Hepatocyte (in vitro differentiated cells): ENCODE measurements around the gene ALOX12B. TPM values are rescaled to one million over a fixed set of nuclear protein-coding genes. Genes with fewer than 3 reads are reported as not detected.

Source experiments
- DNase-seq: peaks from one replicate; pipeline ENCODE4 v3.0.0-alpha.2; 2016; ENCODE audit warnings: low spot score
- H2AFZ ChIP-seq: fragments of 200-600 bp; sonication (generic); 2 replicates; pipeline ENCODE4 v1.6.0; 2016; ENCODE audit warnings: antibody characterized with exemption, mild to moderate bottlenecking
- H3K27ac ChIP-seq: fragments of 200-600 bp; sonication (generic); 2 replicates; pipeline ENCODE4 v1.5.1; 2016; ENCODE audit warnings: mild to moderate bottlenecking
- H3K27me3 ChIP-seq: fragments of 200-600 bp; sonication (generic); 2 replicates; pipeline ENCODE4 v1.6.1; 2016
- H3K36me3 ChIP-seq: fragments of 200-600 bp; sonication (generic); replicated peaks from 2 replicates; pipeline ENCODE4 v1.5.1; 2016; ENCODE audit warnings: low read depth; ENCODE audit not compliant: insufficient read depth
- H3K4me1 ChIP-seq: fragments of 200-600 bp; sonication (generic); 2 replicates; pipeline ENCODE4 v1.5.1; 2016; ENCODE audit warnings: mild to moderate bottlenecking, moderate library complexity; ENCODE audit not compliant: insufficient read depth
- H3K4me2 ChIP-seq: fragments of 200-600 bp; sonication (generic); 2 replicates; pipeline ENCODE4 v1.6.0; 2016
- H3K4me3 ChIP-seq: fragments of 200-600 bp; sonication (generic); 2 replicates; pipeline ENCODE4 v1.5.1; 2016; ENCODE audit warnings: mild to moderate bottlenecking
- H3K79me2 ChIP-seq: fragments of 200-600 bp; sonication (generic); 2 replicates; pipeline ENCODE4 v1.6.0; 2017; ENCODE audit warnings: mild to moderate bottlenecking
- H3K9me2 ChIP-seq: fragments of 200-600 bp; sonication (generic); replicated peaks from 2 replicates; pipeline ENCODE4 v1.6.0; 2017; ENCODE audit warnings: mild to moderate bottlenecking; ENCODE audit not compliant: insufficient read depth
- H3K9me3 ChIP-seq: fragments of 200-600 bp; sonication (generic); 2 replicates; pipeline ENCODE4 v1.5.1; 2016; ENCODE audit warnings: low read depth, mild to moderate bottlenecking
- H4K20me1 ChIP-seq: fragments of 200-600 bp; sonication (generic); 2 replicates; pipeline ENCODE4 v1.6.0; 2016; ENCODE audit warnings: mild to moderate bottlenecking; ENCODE audit not compliant: insufficient read depth, poor library complexity, severe bottlenecking
- EZH2 ChIP-seq: fragments of 200-600 bp; sonication (generic); IDR thresholded peaks from 2 replicates; pipeline ENCODE4 v1.6.1; 2016; ENCODE audit warnings: antibody characterized with exemption, mild to moderate bottlenecking, borderline replicate concordance
- EZH2phosphoT487 ChIP-seq: fragments of 200-600 bp; sonication (generic); IDR thresholded peaks from one replicate; pipeline ENCODE4 v1.6.1; 2018; ENCODE audit warnings: antibody characterized with exemption, mild to moderate bottlenecking, low read depth, moderate library complexity; ENCODE audit not compliant: unreplicated experiment, severe bottlenecking
- WGBS: methylation state at CpG from one replicate; pipeline ENCODE4 v1.1.6; 2016; ENCODE audit warnings: low lambda C conversion rate; ENCODE audit errors: missing lambda C conversion rate; 5-methylcytosine and 5-hydroxymethylcytosine counted together
- polyA plus RNA-seq: library from polyadenylated mRNA; unstranded; fragments of >200 nt; fragmentation: Nextera tagmentation; extraction: Ambion mirVana; gene quantifications from 2 replicates; pipeline ENCODE4 v1.2.1, GENCODE V29; 2016
- total RNA-seq: library from RNA; depleted of rRNA; stranded (reverse); fragments of >200 nt; gene quantifications from 2 replicates; pipeline ENCODE4 v1.2.3, GENCODE V29; 2014
- TF ChIP-seq, protein P1 (sequence below): fragments of 200-600 bp; sonication (generic); IDR thresholded peaks from 2 replicates; pipeline ENCODE4 v1.5.1; 2016; ENCODE audit warnings: antibody characterized with exemption, mild to moderate bottlenecking; ENCODE audit not compliant: poor library complexity

Gene ALOX12B
- total and polyA plus RNA-seq, 2 experiments from 2014 or later, result 1.8 to 2.0 TPM

DNA sequence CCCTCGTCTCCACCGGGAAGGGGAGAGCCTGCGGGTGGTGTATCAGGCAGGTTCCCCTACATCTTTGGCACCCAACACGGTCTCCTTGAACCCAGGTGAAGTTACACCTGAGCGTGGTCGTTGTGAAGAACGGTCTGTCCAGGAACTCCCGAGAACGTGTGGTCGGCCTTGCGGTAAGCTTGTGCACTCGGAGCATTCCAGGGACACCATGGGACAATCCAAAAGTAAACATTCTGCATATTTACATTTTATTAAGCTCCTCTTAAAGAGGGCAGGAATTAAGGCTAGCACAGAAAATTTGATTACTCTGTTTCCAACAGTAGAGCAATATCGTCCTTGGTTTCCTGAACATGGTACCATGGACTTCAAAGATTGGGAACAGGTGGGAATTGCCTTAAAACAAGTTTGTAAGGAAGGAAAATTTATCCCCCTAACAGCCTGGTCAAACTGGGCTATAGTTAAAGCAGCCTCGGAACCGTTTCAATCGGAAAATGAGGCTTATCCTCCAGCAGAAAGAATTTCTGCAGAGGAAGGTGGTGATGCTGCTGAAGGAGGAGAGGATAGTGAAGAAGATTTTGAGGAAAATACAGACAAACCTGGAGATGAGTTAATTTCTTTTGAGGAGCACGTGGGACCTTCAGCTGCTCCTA lies 30.4 kb downstream of the ALOX12B start:
- Histone ChIP-seq H3K36me3 (no peaks in the 10 kb centered on the region), H3K79me2 (no peaks in the 10 kb centered on the region), H3K4me2 (peak overlapping the region; percentile 71), H3K9me3 (no peaks in the 10 kb centered on the region), H3K27ac (peak overlapping the region; percentile 98), H3K4me3 (no peak overlapping the region), H4K20me1 (no peaks in the 10 kb centered on the region), H3K4me1 (peaks cover 23% of the 10 kb centered on the region), H3K27me3 (peaks cover 8% of the 10 kb centered on the region), H3K9me2 (no peaks in the 10 kb centered on the region), H2AFZ (no peak overlapping the region)
- TF ChIP-seq, protein P1, sequence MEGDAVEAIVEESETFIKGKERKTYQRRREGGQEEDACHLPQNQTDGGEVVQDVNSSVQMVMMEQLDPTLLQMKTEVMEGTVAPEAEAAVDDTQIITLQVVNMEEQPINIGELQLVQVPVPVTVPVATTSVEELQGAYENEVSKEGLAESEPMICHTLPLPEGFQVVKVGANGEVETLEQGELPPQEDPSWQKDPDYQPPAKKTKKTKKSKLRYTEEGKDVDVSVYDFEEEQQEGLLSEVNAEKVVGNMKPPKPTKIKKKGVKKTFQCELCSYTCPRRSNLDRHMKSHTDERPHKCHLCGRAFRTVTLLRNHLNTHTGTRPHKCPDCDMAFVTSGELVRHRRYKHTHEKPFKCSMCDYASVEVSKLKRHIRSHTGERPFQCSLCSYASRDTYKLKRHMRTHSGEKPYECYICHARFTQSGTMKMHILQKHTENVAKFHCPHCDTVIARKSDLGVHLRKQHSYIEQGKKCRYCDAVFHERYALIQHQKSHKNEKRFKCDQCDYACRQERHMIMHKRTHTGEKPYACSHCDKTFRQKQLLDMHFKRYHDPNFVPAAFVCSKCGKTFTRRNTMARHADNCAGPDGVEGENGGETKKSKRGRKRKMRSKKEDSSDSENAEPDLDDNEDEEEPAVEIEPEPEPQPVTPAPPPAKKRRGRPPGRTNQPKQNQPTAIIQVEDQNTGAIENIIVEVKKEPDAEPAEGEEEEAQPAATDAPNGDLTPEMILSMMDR, result no peak
- no peak for TF ChIP-seq EZH2phosphoT487
- WGBS, result 49% methylated on average over 17 of the region's 17 CpGs
- DNase-seq, result no peak

DNA sequence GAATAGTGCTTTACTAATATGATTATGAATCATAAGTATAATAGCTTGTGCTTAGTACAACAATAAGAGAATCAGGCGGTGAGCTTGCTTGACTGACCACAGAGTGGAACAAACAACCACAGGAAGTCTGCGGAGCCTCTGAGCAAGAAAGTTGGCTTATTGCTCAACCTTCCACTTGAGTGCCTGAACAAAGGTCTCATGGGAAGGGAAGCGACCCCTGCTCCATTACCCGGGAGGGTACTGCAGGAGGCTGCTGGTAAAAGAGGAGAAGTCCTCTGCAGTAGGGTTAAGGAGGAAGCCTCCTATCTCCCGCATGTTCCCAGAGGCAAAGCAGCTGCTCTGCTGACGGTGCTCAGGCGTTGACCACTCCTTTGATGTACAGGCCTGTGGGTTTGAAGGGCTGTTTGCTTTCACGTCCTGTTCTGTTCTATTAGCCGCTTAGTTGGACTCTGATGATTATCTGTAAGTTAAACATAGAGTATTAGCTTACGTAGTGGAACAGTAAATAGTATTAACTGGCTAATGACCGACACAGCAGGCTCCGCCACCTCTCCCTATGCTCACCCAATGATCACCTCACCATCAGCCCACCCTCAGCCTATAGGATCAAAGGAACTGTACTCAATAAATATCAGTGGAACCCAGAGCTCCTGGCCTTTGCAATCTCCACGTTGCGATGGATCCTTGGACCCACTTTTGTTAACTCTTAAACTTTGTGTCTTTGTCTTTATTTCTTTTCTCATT lies 31.1 kb downstream of the ALOX12B start:
- peaks cover 7% of the 10 kb centered on the region for H3K27me3 ChIP-seq
- H3K27ac ChIP-seq, result peak overlapping the region; percentile 98
- H3K36me3 ChIP-seq, result no peaks in the 10 kb centered on the region
- H2AFZ ChIP-seq, result peak overlapping the region; percentile 21
- peak overlapping the region; percentile 71 for H3K4me2 ChIP-seq
- H3K4me1 ChIP-seq, result peaks cover 23% of the 10 kb centered on the region
- no peaks in the 10 kb centered on the region for H4K20me1 ChIP-seq
- 23% methylated on average over 14 of the region's 14 CpGs for WGBS
- no peaks in the 10 kb centered on the region for H3K9me2 ChIP-seq
- no peaks in the 10 kb centered on the region for H3K9me3 ChIP-seq
- DNase-seq, result peak; percentile 74
- TF ChIP-seq EZH2 (no peak), EZH2phosphoT487 (no peak)
- TF ChIP-seq, protein P1, result no peak
- no peaks in the 10 kb centered on the region for H3K79me2 ChIP-seq
- H3K4me3 ChIP-seq, result no peak overlapping the region

DNA sequence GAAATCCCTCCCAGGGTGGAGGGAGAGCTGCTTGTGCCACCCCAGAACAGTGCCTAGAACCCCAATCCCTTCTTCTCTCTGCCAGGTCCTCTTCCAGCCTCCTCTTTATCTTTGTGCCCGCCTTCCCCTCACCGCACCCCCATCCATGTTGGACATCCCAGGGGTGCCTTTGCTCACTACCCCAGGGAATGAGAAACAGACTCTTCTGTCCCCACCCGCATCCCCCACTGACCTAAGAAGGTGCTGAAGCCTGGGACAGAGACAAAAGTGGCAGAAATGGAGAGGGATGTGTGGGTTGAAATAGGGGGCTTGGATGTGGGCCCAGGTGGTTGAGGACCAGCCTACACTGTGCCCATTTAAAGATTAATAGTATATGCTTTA lies 31.7 kb downstream of the ALOX12B start:
- DNase-seq, result peak; percentile 5
- H3K9me3 ChIP-seq, result no peaks in the 10 kb centered on the region
- peaks cover 23% of the 10 kb centered on the region for H3K4me1 ChIP-seq
- no peaks in the 10 kb centered on the region for H3K9me2 ChIP-seq
- H3K27ac ChIP-seq, result peak overlapping the region; percentile 98
- no peaks in the 10 kb centered on the region for H3K36me3 ChIP-seq
- H3K4me3 ChIP-seq, result no peak overlapping the region
- H3K27me3 ChIP-seq, result peaks cover under 1% of the 10 kb centered on the region
- H4K20me1 ChIP-seq, result no peaks in the 10 kb centered on the region
- H2AFZ ChIP-seq, result peak overlapping the region; percentile 21
- H3K4me2 ChIP-seq, result peak overlapping the region; percentile 71
- no peak for TF ChIP-seq EZH2phosphoT487
- TF ChIP-seq EZH2, result no peak
- TF ChIP-seq, protein P1, result no peak
- no peaks in the 10 kb centered on the region for H3K79me2 ChIP-seq
- WGBS, result 87% methylated on average over 3 of the region's 3 CpGs
